ENCODE results near the gene CERK. TPM values are rescaled to one million over a fixed set of nuclear protein-coding genes. Genes with fewer than 3 reads are reported as not detected.

The CERK gene
- total RNA-seq, 1 experiment from 2014 or later: 45.6 TPM

DNA sequence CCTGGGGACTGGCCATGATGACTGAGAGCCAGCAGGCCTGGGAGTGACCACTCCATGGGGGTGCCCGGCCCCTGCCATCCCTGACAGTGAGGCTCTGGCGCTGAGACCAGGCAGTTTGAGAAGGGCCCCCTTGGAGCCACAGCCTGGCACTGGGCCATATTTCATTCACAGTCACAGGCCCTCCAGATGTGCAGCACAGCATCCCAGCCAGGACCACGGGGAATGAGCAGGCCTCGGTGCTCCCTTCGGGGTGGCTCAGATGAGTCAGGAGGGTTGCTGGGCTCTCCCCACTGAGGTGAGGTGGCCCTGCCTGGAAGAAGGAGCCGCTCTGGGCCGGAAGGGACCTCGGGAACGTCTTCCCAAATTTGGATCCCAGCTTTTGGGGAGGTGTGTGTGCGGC lies 64.8 kb downstream of the CERK start (continued):
- TF ChIP-seq, protein P1, sequence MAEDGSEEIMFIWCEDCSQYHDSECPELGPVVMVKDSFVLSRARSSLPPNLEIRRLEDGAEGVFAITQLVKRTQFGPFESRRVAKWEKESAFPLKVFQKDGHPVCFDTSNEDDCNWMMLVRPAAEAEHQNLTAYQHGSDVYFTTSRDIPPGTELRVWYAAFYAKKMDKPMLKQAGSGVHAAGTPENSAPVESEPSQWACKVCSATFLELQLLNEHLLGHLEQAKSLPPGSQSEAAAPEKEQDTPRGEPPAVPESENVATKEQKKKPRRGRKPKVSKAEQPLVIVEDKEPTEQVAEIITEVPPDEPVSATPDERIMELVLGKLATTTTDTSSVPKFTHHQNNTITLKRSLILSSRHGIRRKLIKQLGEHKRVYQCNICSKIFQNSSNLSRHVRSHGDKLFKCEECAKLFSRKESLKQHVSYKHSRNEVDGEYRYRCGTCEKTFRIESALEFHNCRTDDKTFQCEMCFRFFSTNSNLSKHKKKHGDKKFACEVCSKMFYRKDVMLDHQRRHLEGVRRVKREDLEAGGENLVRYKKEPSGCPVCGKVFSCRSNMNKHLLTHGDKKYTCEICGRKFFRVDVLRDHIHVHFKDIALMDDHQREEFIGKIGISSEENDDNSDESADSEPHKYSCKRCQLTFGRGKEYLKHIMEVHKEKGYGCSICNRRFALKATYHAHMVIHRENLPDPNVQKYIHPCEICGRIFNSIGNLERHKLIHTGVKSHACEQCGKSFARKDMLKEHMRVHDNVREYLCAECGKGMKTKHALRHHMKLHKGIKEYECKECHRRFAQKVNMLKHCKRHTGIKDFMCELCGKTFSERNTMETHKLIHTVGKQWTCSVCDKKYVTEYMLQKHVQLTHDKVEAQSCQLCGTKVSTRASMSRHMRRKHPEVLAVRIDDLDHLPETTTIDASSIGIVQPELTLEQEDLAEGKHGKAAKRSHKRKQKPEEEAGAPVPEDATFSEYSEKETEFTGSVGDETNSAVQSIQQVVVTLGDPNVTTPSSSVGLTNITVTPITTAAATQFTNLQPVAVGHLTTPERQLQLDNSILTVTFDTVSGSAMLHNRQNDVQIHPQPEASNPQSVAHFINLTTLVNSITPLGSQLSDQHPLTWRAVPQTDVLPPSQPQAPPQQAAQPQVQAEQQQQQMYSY (CRISPR knock-in tag; IDR thresholded peaks at IDR 0.05): no peak
- TF ChIP-seq SMAD4 (CRISPR knock-in tag; IDR thresholded peaks at IDR 0.05): no peak

DNA sequence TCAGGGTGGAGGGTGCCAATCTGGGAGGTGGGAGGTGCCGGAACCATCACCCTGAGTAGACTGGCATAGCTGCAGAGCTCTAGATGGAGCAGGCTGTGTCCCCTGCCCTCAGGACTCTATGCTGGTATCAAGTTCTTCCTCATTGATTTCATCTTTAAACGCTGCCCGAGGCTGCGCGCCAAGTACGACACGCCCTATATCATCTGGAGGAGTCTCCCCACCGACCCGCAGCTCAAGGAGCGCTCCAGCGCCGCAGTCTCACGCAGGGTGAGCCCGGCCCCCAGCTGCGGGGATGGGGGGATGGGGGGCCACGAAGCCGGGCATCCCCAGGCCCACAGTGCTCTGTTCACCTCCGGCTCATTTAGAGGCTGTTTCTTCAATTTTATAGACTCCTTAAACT lies 65.3 kb downstream of the CERK start:
- CTCF ChIA-PET: interaction anchor here (4.9 kb wide), 1 partner anchor 109 kb away, joined by 24 read pairs; no protein-coding TSS in a partner anchor
- Mint-ChIP-seq H3K27me3 (ENCODE audit: low read depth) (no peaks in the 10 kb centered on the region), H3K4me3 (no peak overlapping the region), H3K9me3 (no peaks in the 10 kb centered on the region), H3K4me1 (no peaks in the 10 kb centered on the region), H3K27ac (no peak overlapping the region), H3K36me3 (peaks cover 3% of the 10 kb centered on the region; the same call in 1 of the 2 replicates)
- DNase-seq (ENCODE audit: low spot score) (no peak), ATAC-seq (no peak)
- POLR2A ChIA-PET: no interaction called here
- TF ChIP-seq TEAD4 (CRISPR knock-in tag; IDR thresholded peaks at IDR 0.05) (no peak), CBFB (CRISPR knock-in tag; IDR thresholded peaks at IDR 0.05; ENCODE audit: low read depth) (no peak), GABPB1 (CRISPR knock-in tag; IDR thresholded peaks at IDR 0.05) (no peak), SOX15 (CRISPR knock-in tag; IDR thresholded peaks at IDR 0.05) (no peak), ETV6 (CRISPR knock-in tag; IDR thresholded peaks at IDR 0.05) (no peak), NR2C2 (CRISPR knock-in tag; IDR thresholded peaks at IDR 0.05) (no peak), CREM (CRISPR knock-in tag; IDR thresholded peaks at IDR 0.05) (no peak)
- TF ChIP-seq, protein P2, sequence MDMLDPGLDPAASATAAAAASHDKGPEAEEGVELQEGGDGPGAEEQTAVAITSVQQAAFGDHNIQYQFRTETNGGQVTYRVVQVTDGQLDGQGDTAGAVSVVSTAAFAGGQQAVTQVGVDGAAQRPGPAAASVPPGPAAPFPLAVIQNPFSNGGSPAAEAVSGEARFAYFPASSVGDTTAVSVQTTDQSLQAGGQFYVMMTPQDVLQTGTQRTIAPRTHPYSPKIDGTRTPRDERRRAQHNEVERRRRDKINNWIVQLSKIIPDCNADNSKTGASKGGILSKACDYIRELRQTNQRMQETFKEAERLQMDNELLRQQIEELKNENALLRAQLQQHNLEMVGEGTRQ (CRISPR knock-in tag; IDR thresholded peaks at IDR 0.05): no peak
- TF ChIP-seq, protein P3, sequence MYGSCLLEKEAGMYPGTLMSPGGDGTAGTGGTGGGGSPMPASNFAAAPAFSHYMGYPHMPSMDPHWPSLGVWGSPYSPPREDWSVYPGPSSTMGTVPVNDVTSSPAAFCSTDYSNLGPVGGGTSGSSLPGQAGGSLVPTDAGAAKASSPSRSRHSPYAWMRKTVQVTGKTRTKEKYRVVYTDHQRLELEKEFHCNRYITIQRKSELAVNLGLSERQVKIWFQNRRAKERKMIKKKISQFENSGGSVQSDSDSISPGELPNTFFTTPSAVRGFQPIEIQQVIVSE (CRISPR knock-in tag; IDR thresholded peaks at IDR 0.05; ENCODE audit: borderline replicate concordance): no peak
- TF ChIP-seq, protein P4, sequence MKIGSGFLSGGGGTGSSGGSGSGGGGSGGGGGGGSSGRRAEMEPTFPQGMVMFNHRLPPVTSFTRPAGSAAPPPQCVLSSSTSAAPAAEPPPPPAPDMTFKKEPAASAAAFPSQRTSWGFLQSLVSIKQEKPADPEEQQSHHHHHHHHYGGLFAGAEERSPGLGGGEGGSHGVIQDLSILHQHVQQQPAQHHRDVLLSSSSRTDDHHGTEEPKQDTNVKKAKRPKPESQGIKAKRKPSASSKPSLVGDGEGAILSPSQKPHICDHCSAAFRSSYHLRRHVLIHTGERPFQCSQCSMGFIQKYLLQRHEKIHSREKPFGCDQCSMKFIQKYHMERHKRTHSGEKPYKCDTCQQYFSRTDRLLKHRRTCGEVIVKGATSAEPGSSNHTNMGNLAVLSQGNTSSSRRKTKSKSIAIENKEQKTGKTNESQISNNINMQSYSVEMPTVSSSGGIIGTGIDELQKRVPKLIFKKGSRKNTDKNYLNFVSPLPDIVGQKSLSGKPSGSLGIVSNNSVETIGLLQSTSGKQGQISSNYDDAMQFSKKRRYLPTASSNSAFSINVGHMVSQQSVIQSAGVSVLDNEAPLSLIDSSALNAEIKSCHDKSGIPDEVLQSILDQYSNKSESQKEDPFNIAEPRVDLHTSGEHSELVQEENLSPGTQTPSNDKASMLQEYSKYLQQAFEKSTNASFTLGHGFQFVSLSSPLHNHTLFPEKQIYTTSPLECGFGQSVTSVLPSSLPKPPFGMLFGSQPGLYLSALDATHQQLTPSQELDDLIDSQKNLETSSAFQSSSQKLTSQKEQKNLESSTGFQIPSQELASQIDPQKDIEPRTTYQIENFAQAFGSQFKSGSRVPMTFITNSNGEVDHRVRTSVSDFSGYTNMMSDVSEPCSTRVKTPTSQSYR (CRISPR knock-in tag; IDR thresholded peaks at IDR 0.05): no peak
- TF ChIP-seq, protein P5, sequence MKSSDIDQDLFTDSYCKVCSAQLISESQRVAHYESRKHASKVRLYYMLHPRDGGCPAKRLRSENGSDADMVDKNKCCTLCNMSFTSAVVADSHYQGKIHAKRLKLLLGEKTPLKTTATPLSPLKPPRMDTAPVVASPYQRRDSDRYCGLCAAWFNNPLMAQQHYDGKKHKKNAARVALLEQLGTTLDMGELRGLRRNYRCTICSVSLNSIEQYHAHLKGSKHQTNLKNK (CRISPR knock-in tag; IDR thresholded peaks at IDR 0.05): no peak
- TF ChIP-seq, protein P6, sequence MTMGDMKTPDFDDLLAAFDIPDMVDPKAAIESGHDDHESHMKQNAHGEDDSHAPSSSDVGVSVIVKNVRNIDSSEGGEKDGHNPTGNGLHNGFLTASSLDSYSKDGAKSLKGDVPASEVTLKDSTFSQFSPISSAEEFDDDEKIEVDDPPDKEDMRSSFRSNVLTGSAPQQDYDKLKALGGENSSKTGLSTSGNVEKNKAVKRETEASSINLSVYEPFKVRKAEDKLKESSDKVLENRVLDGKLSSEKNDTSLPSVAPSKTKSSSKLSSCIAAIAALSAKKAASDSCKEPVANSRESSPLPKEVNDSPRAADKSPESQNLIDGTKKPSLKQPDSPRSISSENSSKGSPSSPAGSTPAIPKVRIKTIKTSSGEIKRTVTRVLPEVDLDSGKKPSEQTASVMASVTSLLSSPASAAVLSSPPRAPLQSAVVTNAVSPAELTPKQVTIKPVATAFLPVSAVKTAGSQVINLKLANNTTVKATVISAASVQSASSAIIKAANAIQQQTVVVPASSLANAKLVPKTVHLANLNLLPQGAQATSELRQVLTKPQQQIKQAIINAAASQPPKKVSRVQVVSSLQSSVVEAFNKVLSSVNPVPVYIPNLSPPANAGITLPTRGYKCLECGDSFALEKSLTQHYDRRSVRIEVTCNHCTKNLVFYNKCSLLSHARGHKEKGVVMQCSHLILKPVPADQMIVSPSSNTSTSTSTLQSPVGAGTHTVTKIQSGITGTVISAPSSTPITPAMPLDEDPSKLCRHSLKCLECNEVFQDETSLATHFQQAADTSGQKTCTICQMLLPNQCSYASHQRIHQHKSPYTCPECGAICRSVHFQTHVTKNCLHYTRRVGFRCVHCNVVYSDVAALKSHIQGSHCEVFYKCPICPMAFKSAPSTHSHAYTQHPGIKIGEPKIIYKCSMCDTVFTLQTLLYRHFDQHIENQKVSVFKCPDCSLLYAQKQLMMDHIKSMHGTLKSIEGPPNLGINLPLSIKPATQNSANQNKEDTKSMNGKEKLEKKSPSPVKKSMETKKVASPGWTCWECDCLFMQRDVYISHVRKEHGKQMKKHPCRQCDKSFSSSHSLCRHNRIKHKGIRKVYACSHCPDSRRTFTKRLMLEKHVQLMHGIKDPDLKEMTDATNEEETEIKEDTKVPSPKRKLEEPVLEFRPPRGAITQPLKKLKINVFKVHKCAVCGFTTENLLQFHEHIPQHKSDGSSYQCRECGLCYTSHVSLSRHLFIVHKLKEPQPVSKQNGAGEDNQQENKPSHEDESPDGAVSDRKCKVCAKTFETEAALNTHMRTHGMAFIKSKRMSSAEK (CRISPR knock-in tag; IDR thresholded peaks at IDR 0.05; ENCODE audit: borderline replicate concordance): no peak
- TF ChIP-seq, protein P7, sequence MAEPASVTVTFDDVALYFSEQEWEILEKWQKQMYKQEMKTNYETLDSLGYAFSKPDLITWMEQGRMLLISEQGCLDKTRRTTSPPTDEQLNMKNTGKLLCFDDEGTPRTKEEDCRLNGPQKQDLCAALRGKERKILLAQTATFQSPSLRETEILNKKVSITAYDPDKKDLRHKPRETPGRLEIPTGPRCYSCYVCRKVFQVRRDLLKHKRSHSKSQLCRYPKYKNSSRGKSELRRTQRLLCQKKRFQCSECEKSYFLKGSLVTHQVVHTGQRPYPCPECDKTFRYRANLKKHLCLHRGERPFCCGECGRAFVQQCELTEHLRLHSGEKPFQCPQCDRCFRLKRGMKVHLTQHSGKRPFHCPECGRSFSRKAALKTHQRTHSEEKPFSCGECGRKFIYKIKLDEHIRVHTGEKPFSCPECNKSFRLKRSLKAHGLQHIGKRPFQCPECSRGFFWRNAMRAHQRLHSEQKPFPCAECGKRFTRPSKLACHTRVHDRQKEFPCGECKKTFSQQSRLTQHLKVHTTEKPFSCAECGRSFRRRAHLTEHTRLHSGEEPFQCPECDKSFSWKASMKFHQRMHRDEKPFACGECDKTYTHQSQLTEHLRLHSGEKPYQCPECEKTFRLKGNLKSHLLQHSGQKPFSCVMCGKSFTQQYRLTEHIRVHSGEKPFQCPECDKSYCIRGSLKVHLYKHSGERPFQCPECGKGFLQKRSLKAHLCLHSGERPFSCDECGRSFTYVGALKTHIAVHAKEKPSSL (CRISPR knock-in tag; conservative IDR thresholded peaks at IDR 0.05): no peak
- TF ChIP-seq, protein P8, sequence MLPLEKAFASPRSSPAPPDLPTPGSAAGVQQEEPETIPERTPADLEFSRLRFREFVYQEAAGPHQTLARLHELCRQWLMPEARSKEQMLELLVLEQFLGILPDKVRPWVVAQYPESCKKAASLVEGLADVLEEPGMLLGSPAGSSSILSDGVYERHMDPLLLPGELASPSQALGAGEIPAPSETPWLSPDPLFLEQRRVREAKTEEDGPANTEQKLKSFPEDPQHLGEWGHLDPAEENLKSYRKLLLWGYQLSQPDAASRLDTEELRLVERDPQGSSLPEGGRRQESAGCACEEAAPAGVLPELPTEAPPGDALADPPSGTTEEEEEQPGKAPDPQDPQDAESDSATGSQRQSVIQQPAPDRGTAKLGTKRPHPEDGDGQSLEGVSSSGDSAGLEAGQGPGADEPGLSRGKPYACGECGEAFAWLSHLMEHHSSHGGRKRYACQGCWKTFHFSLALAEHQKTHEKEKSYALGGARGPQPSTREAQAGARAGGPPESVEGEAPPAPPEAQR (CRISPR knock-in tag; IDR thresholded peaks at IDR 0.05): no peak
- TF ChIP-seq, protein P9, sequence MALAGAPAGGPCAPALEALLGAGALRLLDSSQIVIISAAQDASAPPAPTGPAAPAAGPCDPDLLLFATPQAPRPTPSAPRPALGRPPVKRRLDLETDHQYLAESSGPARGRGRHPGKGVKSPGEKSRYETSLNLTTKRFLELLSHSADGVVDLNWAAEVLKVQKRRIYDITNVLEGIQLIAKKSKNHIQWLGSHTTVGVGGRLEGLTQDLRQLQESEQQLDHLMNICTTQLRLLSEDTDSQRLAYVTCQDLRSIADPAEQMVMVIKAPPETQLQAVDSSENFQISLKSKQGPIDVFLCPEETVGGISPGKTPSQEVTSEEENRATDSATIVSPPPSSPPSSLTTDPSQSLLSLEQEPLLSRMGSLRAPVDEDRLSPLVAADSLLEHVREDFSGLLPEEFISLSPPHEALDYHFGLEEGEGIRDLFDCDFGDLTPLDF (CRISPR knock-in tag; IDR thresholded peaks at IDR 0.05): no peak

All from WTC11 (cell line).